Right ventricle myocardium inferior (tissue), 1 donor: ENCODE data around the gene TGM6. TPM values are rescaled to one million over a fixed set of nuclear protein-coding genes. Genes with fewer than 3 reads are reported as not detected.

ENCODE experiments used
- ATAC-seq: fragments of 200-7000 bp; cut with Tn5 transposase; one replicate; pipeline ENCODE4 v1.9.1; 2020; ENCODE audit warnings: mild to moderate bottlenecking, moderate library complexity
- DNase-seq: peaks from one replicate; pipeline ENCODE4 v3.0.0; 2021; ENCODE audit errors: missing footprints
- intact Hi-C: fragments of 100-400 bp; cut with DNase I; formaldehyde crosslinking; loops from one replicate; pipeline ENCODE4 v1.11.0; 2022
- total RNA-seq: library from RNA; stranded (reverse); fragmentation: NEBNext Ultra II Directional; extraction: Animal tissue kit (Norgen Biotek cat#: 25700); gene quantifications from one replicate; pipeline ENCODE4 v1.2.1, GENCODE V29; 2021
- donor health status: DM: no; HTN: yes; CAD: no; lungs with severe emphysema.

The TGM6 gene
- total RNA-seq, 1 donor from 2014 or later: not detected

DNA sequence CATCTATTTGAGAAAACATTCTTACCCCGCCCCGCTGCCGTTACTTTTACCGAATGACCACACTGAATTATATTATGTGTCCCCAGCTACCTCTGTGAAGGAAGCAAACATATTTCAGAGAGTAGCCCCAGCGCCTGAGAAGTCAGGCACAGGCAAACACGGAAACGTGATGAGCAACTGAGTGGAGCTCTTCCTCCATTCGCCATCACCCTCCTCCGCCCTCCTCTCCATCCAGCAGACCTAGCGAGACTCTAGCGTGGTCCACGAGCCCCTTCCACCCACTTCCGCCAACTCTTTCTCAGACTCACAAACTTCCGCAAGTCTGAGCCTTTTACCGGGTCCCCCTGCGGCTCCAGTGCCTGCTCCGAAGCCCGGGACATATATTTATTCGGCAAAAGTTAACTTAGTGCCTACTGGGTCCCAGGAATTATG lies 89.3 kb downstream of the TGM6 start:
- DNase-seq (no peak), ATAC-seq (peak; percentile 30)
- intact Hi-C loops: loop anchor here (2.0 to 10.0 kb wide), 3 partner anchors 39 to 365 kb away; partner anchors contain the start of genes STK35 and ZNF343

DNA sequence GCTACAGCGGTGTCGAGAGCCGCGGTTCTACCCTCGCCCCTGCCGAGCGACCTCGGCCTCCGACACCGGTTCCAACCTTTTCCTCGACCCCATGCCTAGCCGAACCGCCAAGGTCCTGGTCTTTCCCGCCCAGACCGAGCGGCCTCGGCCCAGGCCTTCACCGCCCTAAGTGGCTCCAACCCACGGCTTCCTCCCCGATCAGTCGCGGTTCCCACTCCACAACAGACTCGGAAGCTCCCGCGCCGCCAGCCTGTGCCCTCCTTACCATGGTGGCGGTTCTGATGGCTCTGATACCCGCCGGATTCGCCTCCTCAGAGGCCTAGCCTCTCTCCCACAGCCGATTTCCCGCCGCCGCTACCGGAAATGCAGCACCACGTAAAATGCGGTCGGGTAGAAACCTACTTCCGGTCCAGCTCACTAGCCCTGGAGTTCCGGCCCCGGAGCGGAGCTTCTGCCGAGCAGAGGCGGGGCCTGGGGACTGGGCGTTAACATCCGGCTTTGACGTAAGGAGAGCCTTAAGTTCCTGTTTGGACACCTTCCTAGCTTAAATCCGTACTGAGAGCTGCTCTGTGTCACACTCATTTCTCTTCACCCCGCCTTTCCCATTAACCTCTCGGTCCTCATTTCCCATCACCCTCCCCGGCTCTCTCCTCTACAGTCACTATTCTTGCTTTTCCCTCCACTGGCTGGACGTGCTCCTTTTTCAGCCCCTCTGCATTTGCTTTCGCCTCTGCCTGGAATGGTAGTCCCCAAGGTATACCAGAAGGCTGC lies 89.9 kb downstream of the TGM6 start, which contains the start of gene SNRPB:
SNRPB (minus strand) TSS at position 367 of the 771 bp plus-strand sequence; CDS start at position 268, 99 bp downstream.
- DNase-seq (peak; percentile 97), ATAC-seq (peak; percentile 100)
- intact Hi-C loops: loop anchor here (1.0 to 10.0 kb wide), 4 partner anchors 38 to 366 kb away; partner anchors contain the start of genes NOP56, STK35 and ZNF343

DNA sequence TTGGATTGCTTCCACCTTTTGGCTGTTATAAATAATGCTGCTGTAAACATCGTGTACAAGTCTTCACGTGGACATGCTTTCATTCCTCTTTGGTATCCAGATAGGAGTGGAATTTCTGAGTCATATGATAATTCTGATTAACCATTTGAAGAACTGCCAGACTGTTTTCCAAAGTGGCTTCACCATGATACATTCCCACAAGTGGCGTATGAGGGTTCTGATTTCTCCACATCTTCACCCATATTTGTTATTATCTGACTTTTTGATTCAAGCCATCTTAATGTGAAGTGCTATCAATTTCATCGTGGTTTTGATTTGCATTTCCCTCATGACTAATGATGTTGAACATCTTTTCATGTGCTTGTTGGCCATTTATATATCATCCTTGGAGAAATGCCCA lies 92.8 kb downstream of the TGM6 start:
- DNase-seq (no peak), ATAC-seq (no peak)
- intact Hi-C loops: loop anchor here (10.0 kb wide), 1 partner anchor 369 kb away; the partner anchor contains the start of gene STK35

DNA sequence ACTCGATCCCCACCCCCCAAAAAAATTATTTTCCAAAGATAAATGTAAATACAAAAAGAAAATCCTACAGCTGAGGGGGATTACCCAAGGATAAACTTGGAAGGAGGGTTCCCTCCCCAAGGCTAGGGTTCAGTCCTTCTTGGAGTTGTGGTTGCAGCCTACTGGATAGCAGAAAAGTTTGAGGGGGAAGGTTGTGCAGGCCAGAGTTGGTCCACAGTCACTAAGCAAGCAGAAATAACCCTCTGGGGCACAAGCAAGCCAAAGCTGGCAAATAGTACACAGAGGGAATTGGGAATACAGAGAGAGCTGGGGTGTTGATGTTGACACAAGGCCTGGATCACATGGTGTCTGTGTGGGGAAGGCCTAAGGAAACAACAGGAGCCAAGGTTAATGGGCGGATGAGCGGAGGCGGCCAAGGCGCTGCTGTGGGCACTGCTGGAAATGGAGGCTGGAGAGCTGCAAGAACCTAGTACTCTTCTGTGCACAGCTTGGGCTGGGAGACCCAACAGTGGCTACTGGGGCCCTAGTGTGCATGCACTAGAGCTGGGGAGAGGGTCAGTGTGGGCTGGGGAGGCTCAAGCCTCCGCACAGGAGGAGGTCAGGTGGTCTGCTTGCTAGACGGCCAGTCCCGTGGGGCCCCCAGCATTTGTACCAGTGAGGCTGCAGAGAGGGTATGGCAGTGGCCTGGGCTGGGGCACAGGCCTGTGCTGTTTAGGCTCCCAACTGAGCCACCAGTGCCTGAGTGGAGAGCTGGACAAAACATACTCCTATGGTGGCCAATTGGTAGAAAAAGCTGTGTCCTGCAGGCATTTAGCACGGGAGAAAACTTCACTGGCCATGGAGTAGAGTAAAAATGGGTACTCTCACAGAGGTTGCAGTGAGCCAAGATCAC lies 95.4 kb downstream of the TGM6 start:
- ATAC-seq (peak; percentile 42), DNase-seq (no peak)
- intact Hi-C loops: loop anchor here (10.0 kb wide), 1 partner anchor 371 kb away; the partner anchor contains the start of gene STK35

DNA sequence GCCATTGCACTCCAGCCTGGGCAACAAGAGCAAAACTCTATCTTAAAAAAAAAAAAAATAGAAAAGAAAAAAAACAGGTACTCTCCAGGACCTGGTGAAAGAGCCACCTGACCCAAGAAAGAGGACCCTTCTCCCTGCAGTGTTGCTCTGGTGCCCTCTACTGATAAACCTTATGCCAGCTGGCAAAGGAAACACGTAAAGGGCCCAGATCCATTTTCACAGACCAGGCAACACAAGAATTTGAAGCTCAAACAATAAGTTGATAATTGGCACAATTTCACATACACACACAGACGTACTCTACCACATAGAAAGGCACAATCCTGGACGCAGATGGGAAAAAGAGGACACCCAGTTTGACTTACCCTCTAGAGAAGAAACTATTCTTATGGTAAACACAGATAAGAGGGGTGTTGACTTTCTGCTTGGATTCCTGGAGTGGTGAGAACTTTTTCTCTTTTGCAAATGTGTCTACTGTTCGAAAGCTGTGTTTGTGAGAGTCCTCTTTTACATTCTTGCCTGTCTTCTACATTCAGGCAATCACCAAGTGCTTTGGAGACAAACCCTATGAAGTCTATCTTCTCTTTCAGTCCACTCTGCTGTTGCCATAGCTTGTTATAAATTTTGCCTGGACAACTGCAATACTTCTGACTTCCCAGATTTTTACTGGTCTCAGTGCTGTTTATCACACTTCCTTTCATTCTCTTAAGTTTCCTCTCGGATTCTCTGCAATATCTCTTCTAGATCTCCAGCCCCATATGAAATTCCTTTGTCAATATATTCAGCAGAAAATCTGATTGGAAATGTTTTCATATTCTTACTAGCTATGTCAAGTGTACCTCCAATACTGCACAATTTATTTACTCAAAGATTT lies 96.3 kb downstream of the TGM6 start:
- ATAC-seq: no peak
- DNase-seq: no peak
- intact Hi-C loops: loop anchor here (10.0 kb wide), 1 partner anchor 372 kb away; the partner anchor contains the start of gene STK35

GRCh38 chr20:2480381-2480780 lies 99.7 kb downstream of the TGM6 start:
- intact Hi-C loops: no loop called here
- ATAC-seq: no peak

More at GRCh38 chr20:2480381-2480780, 99.7 kb downstream of the TGM6 start:
- DNase-seq: no peak

Other genes starting within 250 kb of the TGM6 start
- not detected for gene TGM3, start 84.9 kb upstream of the TGM6 start, total RNA-seq
- gene SNRPB, start 89.9 kb downstream of the TGM6 start, total RNA-seq: 55.7 TPM
- gene ZNF343, start 128.0 kb downstream of the TGM6 start, total RNA-seq: 5.8 TPM
- gene TMC2, start 155.7 kb downstream of the TGM6 start, total RNA-seq: 0.08 TPM